PC-9 (cell line): ENCODE data around the gene ASTN2. TPM values are rescaled to one million over a fixed set of nuclear protein-coding genes. Genes with fewer than 3 reads are reported as not detected.
"Not testable (repeated sequence)": the region's sequence is repeated elsewhere in the genome, so short reads cannot be mapped to it uniquely, and the experiment has no call there.

Experiments used
- BruUV-seq: library from RNA; stranded (reverse); fragments of 400-500 nt; replicated peaks from 2 replicates; lab custom pipeline; 2021; lab: Mats Ljungman, UMichigan
- CTCF ChIA-PET: fragments of 300-600 bp; sonication (Branson Sonifier 250); formaldehyde crosslinking; loops from one replicate; lab custom pipeline; 2022; ENCODE audit warnings: antibody characterized with exemption; lab: Charles Lee
- POLR2A ChIA-PET: fragments of 300-600 bp; sonication (Branson Sonifier 250); formaldehyde crosslinking; loops from one replicate; lab custom pipeline; 2022; ENCODE audit warnings: antibody characterized with exemption; ENCODE audit not compliant: unreplicated experiment; lab: Charles Lee
- DNase-seq, 2 experiments: peaks; one replicate each; pipeline versions ENCODE4 v3.0.0 to v3.0.0-alpha.2; 2015 to 2022; ENCODE audit warnings: mixed read lengths in 1 of 2
- H2AFZ ChIP-seq: fragments of 200-600 bp; sonication (generic); 2 replicates; pipeline ENCODE4 v1.8.1; 2017; ENCODE audit warnings: antibody characterized with exemption
- H3F3A ChIP-seq: fragments of 200-600 bp; sonication (generic); 2 replicates; pipeline ENCODE4 v1.8.1; 2017; ENCODE audit warnings: antibody characterized with exemption, mild to moderate bottlenecking, low read depth; ENCODE audit not compliant: insufficient read depth
- H3K27ac ChIP-seq: fragments of 200-600 bp; sonication (generic); 2 replicates; pipeline ENCODE4 v1.6.1; 2016; ENCODE audit warnings: mixed run types
- H3K27me3 ChIP-seq: fragments of 200-600 bp; sonication (generic); 2 replicates; pipeline ENCODE4 v1.6.1; 2016; ENCODE audit warnings: low read depth, mixed run types; ENCODE audit not compliant: insufficient read depth
- H3K36me3 ChIP-seq: fragments of 200-600 bp; sonication (generic); 2 replicates; pipeline ENCODE4 v1.6.1; 2016; ENCODE audit warnings: low read depth, mixed run types
- H3K4me1 ChIP-seq: fragments of 200-600 bp; sonication (generic); replicated peaks from 2 replicates; pipeline ENCODE4 v1.6.1; 2016; ENCODE audit warnings: mixed run types; ENCODE audit not compliant: insufficient read depth
- H3K4me2 ChIP-seq: fragments of 200-600 bp; sonication (generic); 2 replicates; pipeline ENCODE4 v1.6.1; 2017; ENCODE audit warnings: mixed run types
- H3K4me3 ChIP-seq: fragments of 200-600 bp; sonication (generic); 2 replicates; pipeline ENCODE4 v1.6.1; 2016; ENCODE audit warnings: mixed run types
- H3K79me2 ChIP-seq: fragments of 200-600 bp; sonication (generic); 2 replicates; pipeline ENCODE4 v1.6.1; 2017; ENCODE audit warnings: low read depth, mixed run types
- H3K9me2 ChIP-seq: fragments of 200-600 bp; sonication (generic); 2 replicates; pipeline ENCODE4 v1.8.1; 2017; ENCODE audit warnings: mild to moderate bottlenecking; ENCODE audit not compliant: insufficient read depth
- H3K9me3 ChIP-seq: fragments of 200-600 bp; sonication (generic); 2 replicates; pipeline ENCODE4 v1.8.1; 2016; ENCODE audit warnings: low read depth; ENCODE audit not compliant: insufficient read depth
- H4K20me1 ChIP-seq: fragments of 200-600 bp; sonication (generic); 2 replicates; pipeline ENCODE4 v1.8.1; 2017; ENCODE audit not compliant: insufficient read depth
- CTCF ChIP-seq: fragments of 200-600 bp; sonication (generic); conservative IDR thresholded peaks from 2 replicates; pipeline ENCODE4 v1.6.1; 2017; ENCODE audit warnings: mixed run types, antibody characterized with exemption, mild to moderate bottlenecking, moderate library complexity
- EZH2 ChIP-seq: fragments of 200-600 bp; sonication (generic); IDR thresholded peaks from 2 replicates; pipeline ENCODE4 v1.8.0; 2017; ENCODE audit warnings: antibody characterized with exemption, low read depth
- intact Hi-C: fragments of 100-400 bp; cut with micrococcal nuclease; formaldehyde crosslinking; loops from one replicate; pipeline ENCODE4 v1.10.0; 2022; ENCODE audit not compliant: unreplicated experiment
- total RNA-seq: library from RNA; stranded (reverse); gene quantifications from 2 replicates; pipeline ENCODE4 v1.2.3, GENCODE V29; 2021

Gene ASTN2
- total RNA-seq, 1 experiment from 2014 or later, result 6.2 TPM

DNA sequence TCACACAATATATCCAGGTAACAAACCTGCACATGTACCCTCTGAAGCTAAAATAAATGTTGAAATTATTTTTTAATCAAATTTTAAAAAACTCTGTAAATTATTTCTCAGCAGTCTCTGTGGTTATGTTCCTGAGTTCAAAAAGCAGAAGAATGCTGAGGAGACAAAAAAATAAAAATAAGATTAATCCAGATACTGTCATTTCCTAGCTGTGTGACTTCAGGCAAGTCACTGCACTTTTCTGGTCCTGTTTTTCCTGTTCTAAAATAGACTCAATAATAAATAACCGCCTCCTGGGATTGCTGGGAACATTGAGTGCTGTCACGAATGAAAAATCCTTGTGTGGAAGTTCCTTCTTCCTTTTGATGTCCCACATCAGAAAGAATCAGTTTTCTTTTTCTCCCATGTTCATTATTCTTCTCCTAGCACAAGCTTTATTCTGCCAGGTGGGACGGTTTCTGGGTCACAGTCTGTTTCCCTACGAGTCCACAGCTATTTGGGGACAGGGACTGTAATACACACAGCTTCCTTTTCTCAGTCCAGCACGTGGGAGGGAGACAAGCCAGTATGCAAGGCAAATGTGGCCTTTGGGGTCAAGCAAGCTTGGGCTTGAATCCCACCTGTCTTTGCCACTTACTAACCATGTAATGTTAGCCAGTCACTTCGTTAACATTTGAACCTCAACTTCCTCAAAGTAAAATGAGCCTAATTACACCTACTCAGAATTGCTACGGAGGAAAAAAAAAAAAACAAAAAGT lies 570.8 kb downstream of the ASTN2 start:
- no TSS peak for BruUV-seq
- Histone ChIP-seq H3F3A (0 out of 2 replicates have a peak, but pooled peaks cover under 1% of the 10 kb centered on the region), H3K27me3 (no peaks in the 10 kb centered on the region), H3K4me2 (no peak overlapping the region), H2AFZ (no peak overlapping the region), H3K4me1 (no peaks in the 10 kb centered on the region), H3K27ac (no peak overlapping the region), H3K9me2 (no peaks in the 10 kb centered on the region), H4K20me1 (no peaks in the 10 kb centered on the region), H3K4me3 (no peak overlapping the region), H3K79me2 (no peaks in the 10 kb centered on the region), H3K9me3 (no peaks in the 10 kb centered on the region), H3K36me3 (no peaks in the 10 kb centered on the region)
- ChIA-PET CTCF (no interaction called here), POLR2A (no interaction called here)
- DNase-seq, result no peak
- intact Hi-C loops, result no loop called here
- TF ChIP-seq EZH2 (no peak), CTCF (no peak)

- intact Hi-C loops, result no loop called here
- no peaks in the 10 kb centered on the region for H3K9me3 ChIP-seq
- peaks cover 11% of the 10 kb centered on the region for H3K4me1 ChIP-seq
- no peaks in the 10 kb centered on the region for H3K9me2 ChIP-seq
- H3K36me3 ChIP-seq, result no peaks in the 10 kb centered on the region
- no peak overlapping the region for H3K27ac ChIP-seq
- DNase-seq, result peak; percentile 34 to 43
- H2AFZ ChIP-seq, result no peak overlapping the region
- no peaks in the 10 kb centered on the region for H4K20me1 ChIP-seq
- CTCF ChIA-PET, result no interaction called here
- H3K27me3 ChIP-seq, result no peaks in the 10 kb centered on the region
- POLR2A ChIA-PET, result no interaction called here
- H3K4me3 ChIP-seq, result no peak overlapping the region
- peaks cover 13% of the 10 kb centered on the region for H3F3A ChIP-seq
- no peaks in the 10 kb centered on the region for H3K79me2 ChIP-seq
- no TSS peak for BruUV-seq
- TF ChIP-seq CTCF (0 out of 2 replicates have a peak, but pooled peaks have one; percentile 29), EZH2 (no peak)
- H3K4me2 ChIP-seq, result no peak overlapping the region
Observed at GRCh38 chr9:116842658-116843057, 572.2 kb downstream of the ASTN2 start.

DNA sequence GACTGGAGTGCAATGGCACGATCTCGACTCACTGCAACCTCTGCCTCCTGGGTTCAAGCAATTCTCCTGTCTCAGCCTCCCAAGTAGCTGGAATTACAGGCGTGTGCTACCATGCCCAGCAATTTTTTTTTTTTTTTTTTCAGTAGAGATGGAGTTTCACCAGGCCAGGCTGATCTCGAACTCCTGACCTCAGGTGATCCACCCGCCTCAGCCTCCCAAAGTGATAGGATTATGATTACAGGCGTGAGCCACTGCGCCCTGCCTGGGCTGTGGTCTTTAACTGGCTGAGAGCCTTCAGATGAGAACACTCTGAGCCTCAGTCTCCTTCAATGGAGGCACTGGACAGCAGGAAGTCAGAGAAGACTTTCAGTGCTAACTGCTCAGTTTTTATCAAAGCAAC lies 576.4 kb downstream of the ASTN2 start:
- Histone ChIP-seq H3F3A (peaks cover 25% of the 10 kb centered on the region), H3K27ac (peak overlapping the region; percentile 81), H3K4me1 (peaks cover 28% of the 10 kb centered on the region), H3K4me2 (peak overlapping the region; percentile 37)
- H3K9me3 ChIP-seq, intact Hi-C loops, BruUV-seq, DNase-seq, H2AFZ ChIP-seq, H3K27me3 ChIP-seq, H3K4me3 ChIP-seq, H3K79me2 ChIP-seq, H4K20me1 ChIP-seq, H3K9me2 ChIP-seq, POLR2A ChIA-PET, H3K36me3 ChIP-seq: not testable (repeated sequence)
- CTCF ChIA-PET, result interaction anchor here (0.7 kb wide), 1 partner anchor 143 kb away, joined by 7 read pairs; no protein-coding TSS in a partner anchor
